Activated CD8-positive, alpha-beta memory T cell treated with anti-CD3 and anti-CD28 coated beads, Interleukin-2, amount 50 U/mL, for 48 hours (primary cell): ENCODE data around the gene SIVA1.

ENCODE experiments used
- DNase-seq: peaks from one replicate; pipeline ENCODE4 v3.0.0-alpha.2; 2020

SIVA1 gene

GRCh38 chr14:104771918-104772706 is 19.2 kb downstream of the SIVA1 start:
- no peak for DNase-seq

- DNase-seq: no peak
Observed at GRCh38 chr14:104772707-104773504, 20.0 kb downstream of the SIVA1 start.

GRCh38 chr14:104773505-104774452 is 20.8 kb downstream of the SIVA1 start:
- DNase-seq: no peak

GRCh38 chr14:104774453-104775072 is 21.6 kb downstream of the SIVA1 start:
- no peak for DNase-seq

GRCh38 chr14:104775073-104775489 is 22.1 kb downstream of the SIVA1 start:
- DNase-seq: no peak

- DNase-seq: no peak
Observed at GRCh38 chr14:104776481-104776880, 23.5 kb downstream of the SIVA1 start.

GRCh38 chr14:104776961-104777807 is 24.2 kb downstream of the SIVA1 start:
- no peak for DNase-seq

GRCh38 chr14:104777808-104778249 is 24.9 kb downstream of the SIVA1 start:
- DNase-seq: no peak

GRCh38 chr14:104778694-104779331 is 25.9 kb downstream of the SIVA1 start:
- DNase-seq: no peak

GRCh38 chr14:104779776-104780512 is 27.0 kb downstream of the SIVA1 start:
- no peak for DNase-seq

GRCh38 chr14:104780513-104781030 is 27.6 kb downstream of the SIVA1 start:
- no peak for DNase-seq

GRCh38 chr14:104781271-104782077 is 28.5 kb downstream of the SIVA1 start:
- DNase-seq: no peak

- DNase-seq: no peak
Observed at GRCh38 chr14:104782086-104782807, 29.3 kb downstream of the SIVA1 start.

GRCh38 chr14:104782808-104783139 is 29.8 kb downstream of the SIVA1 start:
- no peak for DNase-seq

- DNase-seq: no peak
Observed at GRCh38 chr14:104783484-104784217, 30.7 kb downstream of the SIVA1 start.

- no peak for DNase-seq
Observed at GRCh38 chr14:104784218-104784568, 31.2 kb downstream of the SIVA1 start.

- DNase-seq: no peak
Observed at GRCh38 chr14:104784846-104785707, 32.1 kb downstream of the SIVA1 start.
